Stimulated activated CD8-positive, alpha-beta memory T cell treated with anti-CD3 and anti-CD28 coated beads, Interleukin-12 subunit alpha, Interleukin-12 subunit beta, amount 100 ng/mL, for 1 hour (primary cell): ENCODE data around the gene ZCCHC12.
"Not testable (repeated sequence)": the region's sequence is repeated elsewhere in the genome, so short reads cannot be mapped to it uniquely, and the experiment has no call there.

Experiments used
- DNase-seq: peaks from one replicate; pipeline ENCODE4 v3.0.0-alpha.2; 2020; ENCODE audit warnings: low read depth

The ZCCHC12 gene

DNA sequence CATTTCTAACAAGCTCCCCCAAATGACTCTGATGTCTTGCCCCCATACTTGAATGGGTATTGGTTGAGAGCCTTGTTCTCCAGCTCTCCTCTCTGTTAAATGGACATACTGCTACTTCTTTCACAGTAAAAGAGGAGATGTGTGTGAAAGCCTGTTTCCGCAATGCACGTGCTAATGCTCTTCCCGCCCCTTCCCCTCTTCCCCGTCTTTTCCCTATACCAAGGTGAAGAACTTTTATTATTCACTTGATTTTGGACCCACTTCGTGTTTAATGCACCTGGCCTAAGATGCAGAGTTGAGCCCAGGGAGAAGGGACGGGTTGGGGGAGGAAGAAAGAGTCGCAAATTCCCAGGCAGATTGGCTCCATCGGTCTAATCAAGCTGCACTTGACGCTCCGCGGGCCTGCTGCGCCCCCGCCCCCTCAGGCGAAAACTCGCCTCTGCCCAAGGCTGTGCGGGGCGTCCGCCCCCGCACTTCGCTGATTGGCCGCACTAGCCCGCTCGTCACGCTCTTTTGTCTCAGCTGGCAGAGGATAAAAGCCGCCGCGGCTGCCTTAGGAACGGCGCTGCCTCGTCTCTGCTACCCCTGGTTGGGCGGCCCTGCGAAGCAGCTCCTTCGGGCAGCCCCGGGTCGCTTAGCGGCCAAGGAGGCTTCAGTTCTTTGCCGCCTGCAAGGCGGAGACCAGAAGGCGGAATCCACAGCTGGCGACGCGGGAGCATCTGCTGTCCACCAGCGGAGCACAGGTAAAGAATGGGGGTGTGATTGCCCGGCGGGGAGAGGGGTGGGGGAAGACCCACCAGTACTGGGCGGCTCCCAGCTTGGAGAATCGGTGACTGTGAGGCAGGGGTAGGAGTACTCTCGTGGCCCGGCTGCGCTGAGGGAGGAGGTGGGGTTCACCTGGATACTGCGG is at the start of gene ZCCHC12:
TSS of gene ZCCHC12 (plus strand) at position 562 of the 910 bp plus-strand sequence. CDS start 1,421 bp downstream, outside the sequence.
- peak; percentile 8 for DNase-seq

DNA sequence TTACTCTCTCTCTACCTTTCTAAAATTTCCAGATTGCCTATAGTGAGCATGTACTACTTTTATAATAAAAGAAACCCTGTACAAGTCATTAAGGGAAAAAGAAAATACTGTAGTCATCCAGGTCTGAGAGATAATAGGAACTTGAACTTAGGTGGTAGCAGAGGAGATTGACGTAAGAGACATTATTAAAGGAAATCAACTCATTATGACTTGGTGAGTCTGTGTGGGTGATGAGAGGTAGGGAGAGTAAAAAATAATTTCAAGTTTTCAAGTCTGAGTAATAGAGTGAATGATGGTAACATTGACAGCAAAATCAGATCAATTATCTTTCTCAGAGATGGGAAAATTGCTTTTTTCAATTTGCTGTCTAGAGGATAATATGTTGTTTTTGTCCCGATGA is 44.0 kb upstream of the ZCCHC12 start:
- DNase-seq = no peak

DNA sequence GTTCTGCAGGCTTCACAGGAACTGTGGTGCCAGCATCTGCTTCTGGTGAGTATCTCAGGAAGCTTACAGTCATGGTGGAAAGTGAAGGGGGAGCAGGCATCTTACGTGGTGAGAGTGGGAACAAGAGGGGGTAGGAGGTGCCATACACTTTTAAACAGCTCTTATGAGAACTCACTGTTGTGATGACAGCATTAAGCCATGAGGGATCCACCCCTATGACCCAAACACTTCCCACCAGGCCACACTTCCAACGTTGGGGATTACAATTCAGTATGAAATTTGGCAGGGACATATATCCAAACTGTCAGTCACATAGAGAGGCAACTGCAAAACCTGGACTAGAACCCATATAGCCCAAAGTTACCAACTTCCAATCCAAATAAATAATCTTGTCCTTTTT is 43.1 kb upstream of the ZCCHC12 start:
- no peak for DNase-seq

DNA sequence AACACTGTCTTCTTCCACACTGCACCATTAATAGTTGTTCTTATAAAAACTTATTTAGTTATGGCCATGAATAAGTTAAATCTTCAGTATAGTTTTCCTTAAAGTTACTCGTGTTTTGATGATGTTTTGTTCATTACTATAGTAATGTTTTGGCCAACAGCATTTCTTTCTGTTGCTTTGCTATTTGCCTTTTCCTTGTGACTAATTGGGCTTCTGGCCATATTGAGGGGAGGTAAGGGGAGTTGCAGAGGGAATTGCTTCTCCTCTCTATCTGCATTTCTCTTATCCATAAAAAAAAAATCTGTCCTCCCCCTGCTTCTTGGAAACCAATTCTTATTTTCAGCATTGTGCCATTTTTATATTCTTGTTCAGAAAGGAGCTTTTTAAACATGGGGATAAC is 42.7 kb upstream of the ZCCHC12 start:
- no peak for DNase-seq

DNA sequence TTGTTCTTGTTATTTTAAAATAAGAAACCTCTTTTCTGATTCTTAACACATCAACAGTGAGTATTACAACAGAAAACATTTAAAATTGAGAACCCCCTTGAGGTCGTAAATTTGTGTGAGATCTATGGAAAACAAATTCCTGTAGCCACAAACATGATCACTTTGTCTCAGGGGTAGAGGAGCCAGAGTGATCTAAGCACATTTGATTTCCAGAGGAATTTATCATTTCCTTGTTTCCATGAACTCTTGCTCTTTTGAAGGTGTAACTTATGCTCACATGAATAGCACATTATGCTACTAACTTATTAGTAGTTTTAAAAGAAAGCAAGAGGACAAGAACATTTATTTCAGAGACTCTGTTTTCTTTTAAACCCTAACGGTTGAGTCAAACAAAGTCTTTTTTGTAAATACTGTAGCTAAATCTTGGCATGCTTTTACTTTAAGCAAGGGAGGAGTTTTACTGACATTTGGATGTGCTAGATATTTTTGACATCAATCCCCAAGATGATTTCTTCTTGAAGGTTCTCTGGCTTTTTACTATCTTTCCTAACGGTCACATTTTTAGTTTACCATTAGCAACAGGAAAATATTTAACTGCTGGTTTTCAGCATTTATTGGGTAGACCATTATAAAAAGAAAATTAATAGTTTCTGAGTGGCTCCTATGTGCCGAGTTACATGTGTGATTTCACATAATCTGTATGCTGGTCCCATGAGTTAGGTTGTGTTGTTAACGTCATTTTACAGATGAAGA is 27.9 kb upstream of the ZCCHC12 start:
- no peak for DNase-seq

DNA sequence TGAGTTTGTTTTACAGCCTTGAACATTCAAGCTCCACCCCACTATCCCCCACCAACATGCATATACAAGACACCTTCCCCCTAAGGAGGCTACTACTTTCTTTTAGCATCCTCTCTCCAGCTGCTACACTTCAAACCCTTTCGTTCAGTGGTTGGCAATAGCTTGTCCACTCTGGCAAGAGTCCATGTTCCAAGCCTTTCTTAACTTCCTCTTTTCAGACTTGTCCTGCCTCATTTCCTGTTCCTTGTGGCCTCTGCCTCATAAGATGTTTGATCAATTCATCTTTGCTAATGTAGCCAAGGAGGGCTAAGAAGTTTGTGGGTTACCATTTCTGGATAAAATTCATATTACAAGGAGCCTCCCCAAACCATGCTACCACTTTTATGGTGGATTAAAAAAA is 20.8 kb upstream of the ZCCHC12 start:
- no peak for DNase-seq

DNA sequence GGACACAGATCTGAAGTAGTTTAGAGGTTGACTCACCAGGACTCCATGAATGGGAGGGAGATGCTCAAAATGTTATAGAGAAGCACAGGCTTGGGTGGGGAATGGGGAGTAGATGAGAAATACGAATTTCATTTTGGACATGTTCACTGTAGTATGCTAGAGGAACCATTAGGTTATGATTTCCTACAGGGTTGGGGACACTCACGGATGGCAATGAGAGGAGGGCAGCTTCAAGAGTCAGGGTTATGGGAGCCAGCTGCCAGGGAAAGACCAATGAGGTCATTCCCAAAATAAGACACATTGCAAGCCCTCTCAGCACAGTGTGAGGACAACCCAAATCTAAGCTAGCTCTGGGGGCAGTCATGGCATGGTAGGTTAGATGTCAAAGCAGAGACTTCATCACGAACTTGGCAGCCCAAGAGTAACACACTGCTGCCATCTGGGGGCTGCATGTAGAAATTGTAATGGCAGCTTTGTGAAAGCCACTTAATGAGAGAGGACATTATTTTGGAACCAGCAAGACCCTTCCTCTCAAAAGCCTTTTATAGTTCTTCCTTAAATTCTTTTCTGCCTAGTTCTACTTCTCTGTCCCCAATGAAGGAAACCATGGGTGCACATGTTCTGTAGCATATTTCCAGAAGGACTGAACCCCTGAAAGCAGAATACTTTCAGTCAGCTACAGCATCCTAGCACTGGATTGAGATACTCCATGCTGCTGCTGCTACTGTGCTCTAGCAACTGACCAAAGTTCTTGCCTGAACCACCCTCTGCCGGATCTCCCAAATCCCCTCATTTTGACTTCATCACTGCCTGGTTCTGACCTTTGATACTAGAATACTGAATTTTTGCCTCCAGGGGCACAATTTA is 16.2 kb upstream of the ZCCHC12 start:
- DNase-seq = no peak

DNA sequence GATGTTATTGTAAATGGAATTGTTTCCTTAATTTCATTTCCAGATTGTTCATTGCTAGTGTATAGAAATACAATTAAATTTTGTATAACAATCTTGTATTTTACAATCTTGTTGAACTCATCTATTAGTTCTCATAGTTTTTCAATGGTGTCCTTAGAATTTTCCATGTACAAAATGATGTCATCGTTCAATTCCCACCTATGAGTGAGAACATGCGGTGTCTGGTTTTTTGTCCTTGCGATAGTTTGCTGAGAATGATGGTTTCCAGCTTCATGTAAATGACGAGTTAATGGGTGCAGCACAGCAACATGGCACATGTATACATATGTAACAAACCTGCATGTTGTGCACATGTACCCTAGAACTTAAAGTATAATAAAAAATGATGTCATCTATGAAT is 6.4 kb upstream of the ZCCHC12 start:
- not testable (repeated sequence) for DNase-seq

DNA sequence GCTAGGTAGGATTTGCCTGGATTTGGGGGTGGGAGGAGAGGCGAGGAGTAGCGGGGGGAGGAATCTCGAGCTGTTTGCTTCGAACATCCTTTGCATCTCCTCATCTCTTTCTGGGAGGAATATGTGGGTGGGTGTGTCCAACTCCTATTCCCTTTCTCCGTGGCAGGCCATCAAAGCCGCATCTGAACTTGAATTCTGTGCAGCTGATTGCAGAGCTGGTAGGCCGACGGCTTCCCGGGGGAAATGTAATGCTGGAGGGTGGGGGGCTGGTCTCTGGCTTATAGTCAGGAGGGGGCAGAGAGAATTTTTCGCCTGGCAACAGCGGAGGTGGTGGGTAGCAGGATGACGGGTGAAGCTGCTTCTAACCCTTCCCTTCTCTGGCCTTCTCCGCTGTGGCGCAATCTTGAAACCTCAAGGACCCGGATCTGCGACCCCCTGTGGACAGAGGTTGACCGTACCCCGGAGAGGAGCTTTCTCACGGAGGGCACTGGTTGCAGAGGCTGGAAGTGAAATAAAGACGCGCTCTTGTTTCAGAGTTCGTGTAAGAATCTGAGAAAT is 628 bp downstream of the ZCCHC12 start:
- DNase-seq = no peak

DNA sequence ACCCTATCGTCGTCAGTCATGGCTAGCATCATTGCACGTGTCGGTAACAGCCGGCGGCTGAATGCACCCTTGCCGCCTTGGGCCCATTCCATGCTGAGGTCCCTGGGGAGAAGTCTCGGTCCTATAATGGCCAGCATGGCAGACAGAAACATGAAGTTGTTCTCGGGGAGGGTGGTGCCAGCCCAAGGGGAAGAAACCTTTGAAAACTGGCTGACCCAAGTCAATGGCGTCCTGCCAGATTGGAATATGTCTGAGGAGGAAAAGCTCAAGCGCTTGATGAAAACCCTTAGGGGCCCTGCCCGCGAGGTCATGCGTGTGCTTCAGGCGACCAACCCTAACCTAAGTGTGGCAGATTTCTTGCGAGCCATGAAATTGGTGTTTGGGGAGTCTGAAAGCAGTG is 1.6 kb downstream of the ZCCHC12 start:
- DNase-seq = no peak

DNA sequence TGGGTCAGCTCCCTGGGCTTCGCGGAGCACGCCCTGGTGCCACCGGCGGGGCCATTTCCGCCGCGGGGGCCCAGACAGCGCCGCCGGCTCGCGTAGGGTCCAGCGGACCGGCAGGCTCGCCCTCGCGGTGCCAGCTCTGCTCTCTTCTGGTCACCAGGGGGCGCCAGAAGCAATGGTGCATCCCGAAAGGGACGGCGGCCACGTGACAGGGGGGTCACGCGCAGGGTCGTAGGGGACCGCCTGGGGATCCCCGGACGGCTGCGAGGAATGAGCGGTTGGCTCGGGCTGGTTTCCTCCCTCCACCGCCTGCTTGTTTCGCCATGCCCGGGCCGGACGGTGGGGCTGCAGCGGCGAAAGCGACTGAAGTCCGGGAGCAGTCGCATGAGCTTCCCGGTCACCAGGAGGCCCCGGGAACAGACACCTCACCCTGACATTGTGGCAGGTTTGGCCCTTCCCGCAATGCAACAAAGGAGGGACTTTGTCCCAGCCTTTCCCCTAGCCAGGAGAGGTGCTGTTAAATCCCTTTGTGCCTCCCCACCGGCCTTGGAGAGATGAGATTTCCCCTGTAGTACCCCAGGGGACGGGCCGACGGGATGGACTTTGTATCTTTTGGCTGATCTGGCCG is 15.8 kb downstream of the ZCCHC12 start:
- peak; percentile 21 for DNase-seq

DNA sequence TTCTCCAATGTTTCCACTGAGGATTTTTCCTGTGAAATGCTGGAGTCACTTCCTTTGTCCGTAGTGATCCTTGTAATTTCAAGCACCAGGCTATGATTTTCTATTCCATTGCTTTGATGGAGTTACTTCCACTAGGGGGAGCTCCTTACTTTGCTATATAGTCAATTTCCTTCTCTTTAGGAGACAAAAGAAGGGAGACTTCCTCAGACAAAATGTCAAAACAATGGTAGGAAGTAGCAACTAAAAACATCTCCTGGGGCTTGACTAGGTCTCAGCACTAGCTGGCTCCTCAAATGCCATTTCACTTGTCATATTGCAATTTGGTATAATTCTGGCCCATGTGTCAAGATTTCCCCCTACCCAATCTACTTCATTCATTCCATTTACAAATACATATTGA is 24.1 kb downstream of the ZCCHC12 start:
- no peak for DNase-seq

DNA sequence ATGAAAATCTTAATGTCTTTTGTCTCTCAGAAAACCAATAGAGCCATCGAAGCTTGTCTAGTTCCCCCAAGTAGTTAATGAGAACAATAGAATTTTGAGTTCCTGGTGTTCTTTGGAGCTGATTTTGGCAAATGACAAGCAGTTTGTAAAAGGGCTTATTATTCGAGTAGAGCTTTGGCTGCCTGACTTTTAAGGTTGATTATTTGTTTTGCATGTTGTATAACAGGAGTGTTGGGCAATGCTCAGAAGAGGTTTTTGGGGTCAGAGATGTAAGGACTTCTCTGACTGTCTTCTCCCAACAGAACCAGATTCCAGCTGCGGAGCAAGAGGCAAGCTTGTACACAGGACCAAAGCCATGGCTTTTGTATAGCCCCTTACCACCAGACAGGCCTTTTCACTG is 30.0 kb downstream of the ZCCHC12 start:
- no peak for DNase-seq

DNA sequence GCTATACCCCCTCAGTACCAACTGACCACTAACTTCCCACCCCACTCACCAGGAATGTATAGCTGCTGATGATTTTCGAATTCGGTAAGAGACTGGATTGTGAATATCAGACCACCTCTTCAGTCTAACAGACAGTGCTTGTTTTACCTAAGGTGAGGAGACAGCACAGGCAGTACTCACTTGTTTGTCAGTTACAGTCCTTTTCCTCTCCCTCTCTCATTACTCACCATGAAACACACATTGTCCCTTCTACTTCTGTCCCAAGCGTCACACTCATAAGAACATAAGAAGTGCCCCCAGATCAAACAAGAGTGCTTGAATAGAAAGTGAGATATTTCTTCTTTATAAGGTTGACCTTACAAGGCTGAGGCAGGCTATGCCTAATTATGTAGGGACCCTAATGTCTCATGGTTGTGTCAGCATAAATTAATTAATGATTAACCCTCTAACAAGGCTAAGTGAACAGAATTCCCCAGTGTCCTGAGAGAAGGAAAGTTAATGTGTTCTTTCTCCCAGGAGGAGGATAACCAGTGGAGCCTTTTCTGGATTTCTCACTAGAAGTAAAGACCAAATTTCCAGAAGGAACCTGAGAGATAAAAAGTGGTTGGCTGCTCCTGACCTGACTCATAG is 32.2 kb downstream of the ZCCHC12 start:
- DNase-seq = no peak

DNA sequence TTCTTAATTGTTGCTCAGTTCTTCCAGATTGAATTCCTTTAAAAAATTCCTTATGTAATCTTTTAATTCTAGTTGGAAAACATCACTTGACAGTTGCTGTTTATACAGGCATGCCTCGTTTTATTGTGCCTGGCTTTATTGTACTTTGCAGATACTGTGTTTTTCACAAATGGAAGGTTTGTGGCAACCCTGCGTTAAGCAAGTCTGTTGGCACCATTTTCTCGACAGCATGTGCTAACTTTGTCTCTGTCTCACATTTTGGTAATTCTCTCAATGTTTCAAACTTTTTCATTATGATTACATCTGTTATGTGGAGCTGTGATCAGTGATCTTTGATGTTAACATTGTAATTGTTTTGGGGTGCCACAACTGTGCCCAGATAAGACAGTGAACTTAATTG is 33.4 kb downstream of the ZCCHC12 start:
- no peak for DNase-seq

DNA sequence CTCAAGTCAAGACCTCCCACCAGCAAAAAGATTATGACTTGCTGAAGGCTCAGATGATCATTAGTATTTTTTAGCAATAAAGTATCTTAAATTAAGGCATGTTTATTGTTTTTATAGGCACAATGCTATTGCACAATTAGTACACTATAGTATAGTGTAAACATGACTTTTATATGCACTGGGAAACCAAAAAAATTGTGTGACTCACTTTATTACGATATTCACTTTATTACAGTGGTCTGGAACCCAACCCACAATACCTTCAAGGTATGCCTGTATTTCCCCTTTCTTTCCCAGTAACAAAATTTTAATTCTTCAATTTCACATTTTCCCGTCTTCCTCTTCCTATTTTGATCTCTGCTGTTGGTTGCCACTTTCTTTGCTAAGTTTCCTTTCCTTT is 37.7 kb downstream of the ZCCHC12 start:
- no peak for DNase-seq

DNA sequence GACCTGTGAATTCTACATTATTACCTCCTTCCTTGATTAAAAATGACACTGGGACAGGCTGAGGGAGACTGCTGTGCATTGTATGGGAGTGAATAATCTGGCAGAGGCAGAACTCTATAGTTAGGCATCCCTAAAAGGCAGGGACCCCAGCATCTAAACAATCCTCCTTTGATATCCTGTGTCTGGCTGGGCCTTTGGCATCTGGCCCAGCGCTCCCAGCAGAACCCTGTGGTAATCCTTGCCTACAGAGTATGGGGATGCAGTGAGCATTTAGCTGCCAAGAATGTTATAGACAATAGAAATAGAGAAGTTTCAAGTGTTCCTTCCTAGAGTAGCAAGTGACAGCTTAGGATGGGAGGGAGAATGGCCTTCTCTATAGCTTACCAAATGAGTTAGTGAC is 38.5 kb downstream of the ZCCHC12 start:
- no peak for DNase-seq

DNA sequence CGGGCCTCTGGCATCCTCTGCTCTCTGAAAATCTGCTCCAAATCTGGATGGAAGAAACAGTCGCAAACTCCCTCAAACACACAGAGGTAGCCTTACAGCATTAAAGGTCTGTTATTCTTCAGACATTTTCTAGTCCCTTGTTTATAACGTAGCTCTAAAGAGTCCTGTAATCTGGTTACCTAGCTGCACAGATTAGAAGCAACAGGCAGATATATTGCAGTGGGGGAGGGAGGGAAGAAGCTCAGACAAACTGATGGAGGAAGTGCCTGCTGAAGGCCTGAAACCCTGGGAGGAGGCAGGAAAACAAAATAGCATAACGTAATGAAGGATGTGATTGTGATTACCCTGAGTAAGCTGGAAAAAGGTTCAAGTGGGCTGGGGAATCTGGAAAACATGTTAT is 39.4 kb downstream of the ZCCHC12 start:
- DNase-seq = no peak

DNA sequence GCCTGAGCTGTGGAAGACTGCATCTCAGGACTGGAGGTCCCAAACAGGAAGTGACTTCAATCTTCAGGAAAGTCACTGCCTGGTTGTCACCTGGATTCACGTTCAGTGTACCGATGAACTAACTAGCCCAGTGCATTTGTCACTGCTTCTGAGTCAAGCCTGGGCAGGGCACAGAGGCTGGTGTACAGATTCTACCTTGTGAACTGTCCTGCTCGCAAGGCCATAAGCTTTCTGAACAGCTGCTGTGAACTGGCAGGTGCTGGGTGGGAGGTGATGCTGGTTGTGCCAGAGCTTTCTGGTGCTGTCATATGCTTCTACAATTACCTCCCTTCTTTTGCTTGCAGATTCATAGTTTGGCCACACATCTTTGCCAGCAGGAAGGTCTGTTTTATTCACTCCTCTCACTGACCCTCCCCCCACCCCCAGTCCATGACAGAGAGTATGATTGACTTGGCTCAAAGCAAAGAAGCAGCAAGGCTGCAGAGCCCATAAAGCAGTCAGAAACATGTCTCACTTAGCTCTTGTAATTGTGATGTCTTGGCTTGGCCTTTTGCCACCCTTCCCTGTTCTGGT is 40.5 kb downstream of the ZCCHC12 start:
- no peak for DNase-seq

DNA sequence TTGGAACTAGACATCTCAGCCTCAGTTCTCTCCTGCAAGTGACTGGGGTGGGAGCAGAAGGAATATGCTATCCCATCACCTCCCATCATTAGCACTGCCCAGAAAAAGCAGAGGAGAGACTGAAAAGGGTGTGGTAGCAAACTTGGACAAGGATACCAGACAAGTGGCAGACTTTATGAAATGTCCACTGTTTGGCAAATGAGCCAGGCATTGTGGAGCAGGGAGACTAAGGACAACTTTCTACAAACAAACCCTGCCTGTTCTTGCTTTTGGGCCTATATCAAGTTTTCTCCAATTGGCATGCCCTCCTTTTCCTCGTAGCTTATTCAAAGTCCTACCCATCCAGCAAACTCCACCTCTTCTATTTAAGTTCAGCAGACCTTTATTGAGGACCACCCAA is 41.6 kb downstream of the ZCCHC12 start:
- DNase-seq = no peak

DNA sequence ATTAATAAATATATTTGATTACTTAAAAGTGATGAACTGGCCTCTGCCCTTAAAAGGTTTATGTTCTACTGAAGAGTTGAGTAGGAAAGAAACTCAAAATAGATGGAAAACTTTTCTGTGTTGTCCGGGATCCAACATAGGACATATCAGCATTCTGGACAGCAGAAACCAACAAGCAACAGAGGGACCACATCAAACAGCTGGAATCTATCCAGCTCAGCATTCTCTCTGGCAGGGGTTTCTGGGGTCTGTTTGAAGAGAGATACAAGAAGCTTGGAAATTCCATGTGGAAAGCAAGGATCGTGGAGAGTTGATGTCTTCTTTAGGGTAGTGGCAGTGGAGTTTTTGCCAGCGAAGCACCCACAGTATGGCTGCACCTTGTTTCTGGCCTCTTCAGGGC is 43.6 kb downstream of the ZCCHC12 start:
- no peak for DNase-seq
